Parathyroid adenoma (tissue), 2 donors: ENCODE data around the gene TEDC1.

Experiments used
- H2AFZ ChIP-seq: fragments of 300-600 bp; sonication (generic); one replicate; pipeline ENCODE4 v1.7.0; 2017; ENCODE audit warnings: antibody characterized with exemption, mild to moderate bottlenecking
- H3K27ac ChIP-seq: fragments of 300-600 bp; sonication (generic); one replicate; pipeline ENCODE4 v1.7.0; 2017
- H3K27me3 ChIP-seq: fragments of 300-600 bp; sonication (generic); one replicate; pipeline ENCODE4 v1.7.0; 2017; ENCODE audit warnings: low read length; ENCODE audit not compliant: control insufficient read depth, insufficient read depth
- H3K36me3 ChIP-seq: fragments of 300-600 bp; sonication (generic); one replicate; pipeline ENCODE4 v1.7.0; 2017; ENCODE audit warnings: low read length; ENCODE audit not compliant: control insufficient read depth, insufficient read depth
- H3K4me1 ChIP-seq: fragments of 300-600 bp; sonication (generic); one replicate; pipeline ENCODE4 v1.7.0; 2017; ENCODE audit warnings: control low read depth
- H3K4me2 ChIP-seq: fragments of 300-600 bp; sonication (generic); one replicate; pipeline ENCODE4 v1.7.0; 2017; ENCODE audit warnings: low read length
- H3K4me3 ChIP-seq: fragments of 300-600 bp; sonication (generic); one replicate; pipeline ENCODE4 v1.7.0; 2017; ENCODE audit warnings: low read depth, low read length
- H3K79me2 ChIP-seq: fragments of 300-600 bp; sonication (generic); one replicate; pipeline ENCODE4 v1.7.0; 2017; ENCODE audit warnings: control low read depth
- H3K9ac ChIP-seq: fragments of 300-600 bp; sonication (generic); one replicate; pipeline ENCODE4 v1.7.0; 2017; ENCODE audit warnings: mild to moderate bottlenecking
- H3K9me3 ChIP-seq: fragments of 300-600 bp; sonication (generic); one replicate; pipeline ENCODE4 v1.7.0; 2017; ENCODE audit warnings: low read length; ENCODE audit not compliant: control insufficient read depth
- CTCF ChIP-seq: fragments of 300-600 bp; sonication (generic); IDR thresholded peaks from one replicate; pipeline ENCODE4 v1.7.0; 2017; ENCODE audit warnings: antibody characterized with exemption, mild to moderate bottlenecking
- donor health status: primary hyperparathyroidism.

The TEDC1 gene

GRCh38 chr14:105461903-105462302 lies 29.1 kb upstream of the TEDC1 start:
- Histone ChIP-seq H3K36me3 (no peaks in the 10 kb centered on the region), H3K4me3 (no peak overlapping the region), H3K9me3 (no peaks in the 10 kb centered on the region), H3K27ac (no peak overlapping the region), H3K4me1 (no peaks in the 10 kb centered on the region), H3K79me2 (no peaks in the 10 kb centered on the region), H2AFZ (no peak overlapping the region), H3K9ac (no peak overlapping the region), H3K4me2 (no peak overlapping the region), H3K27me3 (no peaks in the 10 kb centered on the region)
- TF ChIP-seq CTCF = no peak

GRCh38 chr14:105464501-105464900 lies 26.5 kb upstream of the TEDC1 start:
- Histone ChIP-seq H3K9ac (no peak overlapping the region), H2AFZ (no peak overlapping the region), H3K36me3 (no peaks in the 10 kb centered on the region), H3K27ac (no peak overlapping the region), H3K79me2 (no peaks in the 10 kb centered on the region), H3K4me2 (no peak overlapping the region), H3K9me3 (no peaks in the 10 kb centered on the region), H3K27me3 (no peaks in the 10 kb centered on the region), H3K4me1 (no peaks in the 10 kb centered on the region), H3K4me3 (no peak overlapping the region)
- TF ChIP-seq CTCF = no peak

GRCh38 chr14:105465209-105466031 lies 25.6 kb upstream of the TEDC1 start:
- H3K27me3 ChIP-seq = no peaks in the 10 kb centered on the region
- H3K27ac ChIP-seq = no peak overlapping the region
- H3K36me3 ChIP-seq = no peaks in the 10 kb centered on the region
- no peak for TF ChIP-seq CTCF
- no peaks in the 10 kb centered on the region for H3K9me3 ChIP-seq
- H3K4me2 ChIP-seq = no peak overlapping the region
- no peak overlapping the region for H2AFZ ChIP-seq
- no peak overlapping the region for H3K4me3 ChIP-seq
- H3K79me2 ChIP-seq = no peaks in the 10 kb centered on the region
- no peak overlapping the region for H3K9ac ChIP-seq
- no peaks in the 10 kb centered on the region for H3K4me1 ChIP-seq

- Histone ChIP-seq H3K9ac (no peak overlapping the region), H3K4me3 (no peak overlapping the region), H3K4me1 (no peaks in the 10 kb centered on the region), H3K27ac (no peak overlapping the region), H3K4me2 (no peak overlapping the region), H3K36me3 (no peaks in the 10 kb centered on the region), H3K9me3 (no peaks in the 10 kb centered on the region), H3K79me2 (no peaks in the 10 kb centered on the region), H2AFZ (no peak overlapping the region), H3K27me3 (no peaks in the 10 kb centered on the region)
- no peak for TF ChIP-seq CTCF
Observed at GRCh38 chr14:105466531-105467248, 24.4 kb upstream of the TEDC1 start.
